ENCODE data around the gene GNB2. TPM values are rescaled to one million over a fixed set of nuclear protein-coding genes. Genes with fewer than 3 reads are reported as not detected.

Gene GNB2
- total RNA-seq, 2 experiments from 2014 or later = 221 TPM

DNA sequence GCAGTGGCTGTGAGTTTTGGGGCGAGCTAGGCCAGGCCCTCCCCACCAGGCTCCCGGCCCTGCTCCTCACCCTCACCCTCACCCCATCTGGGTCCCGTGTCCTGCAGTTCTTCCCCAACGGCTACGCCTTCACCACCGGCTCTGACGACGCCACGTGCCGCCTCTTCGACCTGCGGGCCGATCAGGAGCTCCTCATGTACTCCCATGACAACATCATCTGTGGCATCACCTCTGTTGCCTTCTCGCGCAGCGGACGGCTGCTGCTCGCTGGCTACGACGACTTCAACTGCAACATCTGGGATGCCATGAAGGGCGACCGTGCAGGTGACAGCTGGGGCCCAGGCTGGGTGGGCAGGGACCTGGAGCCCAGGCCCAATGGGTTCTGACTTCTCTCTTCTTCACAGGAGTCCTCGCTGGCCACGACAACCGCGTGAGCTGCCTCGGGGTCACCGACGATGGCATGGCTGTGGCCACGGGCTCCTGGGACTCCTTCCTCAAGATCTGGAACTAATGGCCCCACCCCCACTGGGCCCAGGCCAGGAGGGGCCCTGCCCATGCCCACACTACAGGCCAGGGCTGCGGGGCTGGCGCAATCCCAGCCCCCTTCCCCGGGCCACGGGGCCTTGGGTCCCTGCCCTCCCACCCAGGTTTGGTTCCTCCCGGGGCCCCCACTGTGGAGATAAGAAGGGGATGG lies 4.9 kb downstream of the GNB2 start:
- intact Hi-C loops (cut with micrococcal nuclease) = loop anchor here (5.0 kb wide), 2 partner anchors 51 to 201 kb away; partner anchors contain the start of gene TSC22D4
- Mint-ChIP-seq H3K27me3 (ENCODE audit: low read depth) (no peaks in the 10 kb centered on the region), H3K27ac (peak overlapping the region; percentile 62), H3K9me3 (no peaks in the 10 kb centered on the region), H3K36me3 (ENCODE audit: low read depth) (peaks cover 19% of the 10 kb centered on the region), H3K4me1 (ENCODE audit: low read depth) (peaks cover 25% of the 10 kb centered on the region), H3K4me3 (no peak overlapping the region)
- DNase-seq = no peak
- CTCF ChIA-PET = interaction anchor here (1.2 to 4.4 kb wide), 2 partner anchors 13 to 27 kb away, joined by 6 to 43 read pairs; partner anchors contain the start of gene POP7

GRCh38 chr7:100679129-100679926 lies 5.8 kb downstream of the GNB2 start:
- H3K9me3 Mint-ChIP-seq = no peaks in the 10 kb centered on the region
- H3K27me3 Mint-ChIP-seq (ENCODE audit: low read depth) = no peaks in the 10 kb centered on the region
- peaks cover 25% of the 10 kb centered on the region for H3K4me1 Mint-ChIP-seq (ENCODE audit: low read depth)
- no peak overlapping the region for H3K4me3 Mint-ChIP-seq
- no peak for DNase-seq
- CTCF ChIA-PET = interaction anchor here (4.4 kb wide), 1 partner anchor 12 kb away, joined by 43 read pairs; no protein-coding TSS in a partner anchor
- intact Hi-C loops (cut with micrococcal nuclease) = loop anchor here (5.0 kb wide), 2 partner anchors 52 to 202 kb away; partner anchors contain the start of gene TSC22D4
- peak overlapping the region; percentile 39 for H3K27ac Mint-ChIP-seq
- peaks cover 17% of the 10 kb centered on the region for H3K36me3 Mint-ChIP-seq (ENCODE audit: low read depth)

DNA sequence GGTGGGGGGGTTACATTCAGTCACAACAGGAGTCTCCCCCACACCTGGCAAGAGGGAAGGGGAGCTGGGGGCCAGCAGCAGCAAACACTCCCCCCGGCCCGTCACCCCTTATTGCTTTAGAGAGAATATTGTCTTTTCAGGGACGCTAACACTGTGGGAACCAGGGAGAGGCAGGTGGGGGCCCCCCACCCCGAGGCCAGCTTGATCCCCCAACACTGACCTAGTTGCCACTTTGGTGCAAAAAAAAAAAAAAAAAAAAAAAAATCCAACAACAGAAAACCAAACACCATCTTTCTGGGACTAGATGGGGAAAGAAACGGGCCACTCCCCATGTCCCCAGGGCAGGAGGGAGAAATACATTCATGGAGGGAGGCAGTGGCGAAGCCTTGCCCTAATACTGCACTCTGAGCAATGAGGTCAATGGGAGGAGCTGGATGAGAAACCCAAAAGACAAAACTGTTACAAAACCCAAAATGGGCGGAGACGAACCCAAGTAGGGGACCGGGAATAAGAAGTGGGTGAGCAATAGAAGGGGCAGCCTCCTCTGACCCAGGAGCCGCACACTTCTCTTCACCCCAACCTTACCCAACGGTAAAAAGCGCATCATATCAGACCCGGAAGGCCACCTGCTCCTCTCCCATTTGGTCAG lies 6.5 kb downstream of the GNB2 start:
- Mint-ChIP-seq H3K36me3 (ENCODE audit: low read depth) (peaks cover 16% of the 10 kb centered on the region), H3K27ac (peak overlapping the region; percentile 50), H3K9me3 (no peaks in the 10 kb centered on the region), H3K4me1 (ENCODE audit: low read depth) (peaks cover 25% of the 10 kb centered on the region), H3K4me3 (no peak overlapping the region), H3K27me3 (ENCODE audit: low read depth) (no peaks in the 10 kb centered on the region)
- intact Hi-C loops (cut with micrococcal nuclease) = loop anchor here (5.0 kb wide), 2 partner anchors 53 to 203 kb away; partner anchors contain the start of gene TSC22D4
- CTCF ChIA-PET = interaction anchor here (0.7 to 4.4 kb wide), 3 partner anchors 12 to 46 kb away, joined by 3 to 43 read pairs (median 4); partner anchors contain the start of gene POP7
- DNase-seq = no peak

GRCh38 chr7:100680576-100681271 lies 7.2 kb downstream of the GNB2 start:
- Mint-ChIP-seq H3K27me3 (ENCODE audit: low read depth) (no peaks in the 10 kb centered on the region), H3K4me3 (no peak overlapping the region), H3K9me3 (no peaks in the 10 kb centered on the region), H3K36me3 (ENCODE audit: low read depth) (peaks cover 22% of the 10 kb centered on the region), H3K27ac (no peak overlapping the region), H3K4me1 (ENCODE audit: low read depth) (peaks cover 25% of the 10 kb centered on the region)
- no peak for DNase-seq
- intact Hi-C loops (cut with micrococcal nuclease) = no loop called here
- CTCF ChIA-PET = interaction anchor here (0.5 to 4.4 kb wide), 5 partner anchors 8 to 146 kb away, joined by 3 to 43 read pairs (median 4); partner anchors contain the start of gene POP7

DNA sequence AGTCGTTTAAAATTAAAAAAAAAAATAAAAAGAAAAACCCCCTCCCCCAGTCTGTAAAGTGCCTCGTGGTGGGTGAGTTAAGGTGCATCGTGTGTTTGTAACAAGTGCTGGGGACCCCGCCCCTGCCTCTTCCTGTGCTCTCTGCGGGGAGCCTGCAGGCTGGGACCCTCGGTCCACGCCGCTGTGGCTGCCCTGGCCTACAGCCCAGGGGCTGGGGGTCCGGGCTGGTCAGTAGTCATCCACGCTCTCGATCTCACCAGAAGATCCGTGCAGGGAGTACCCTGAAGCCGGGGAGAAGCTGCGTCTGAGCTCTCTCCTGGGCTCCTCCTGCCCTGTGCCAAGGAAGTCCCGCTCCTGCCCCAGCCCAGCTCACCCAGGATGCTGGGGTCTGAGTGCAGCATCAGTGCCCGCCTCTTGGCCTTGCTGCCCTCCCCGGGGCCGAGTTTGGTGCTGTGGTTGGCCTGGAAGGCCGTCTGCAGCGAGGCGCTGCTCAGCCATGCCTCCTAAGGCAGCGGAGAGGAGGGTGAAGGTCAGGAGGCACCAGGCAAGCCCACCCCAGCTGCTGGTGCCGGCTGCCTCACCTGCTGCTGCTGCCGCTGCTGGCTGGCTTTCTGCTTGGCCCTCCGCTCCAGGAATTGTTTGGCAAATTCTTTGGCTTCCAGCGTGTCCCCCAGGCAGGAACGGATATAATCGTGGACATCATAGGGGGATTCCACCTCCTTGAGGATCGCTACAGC lies 8.1 kb downstream of the GNB2 start:
- no peaks in the 10 kb centered on the region for H3K9me3 Mint-ChIP-seq

DNA sequence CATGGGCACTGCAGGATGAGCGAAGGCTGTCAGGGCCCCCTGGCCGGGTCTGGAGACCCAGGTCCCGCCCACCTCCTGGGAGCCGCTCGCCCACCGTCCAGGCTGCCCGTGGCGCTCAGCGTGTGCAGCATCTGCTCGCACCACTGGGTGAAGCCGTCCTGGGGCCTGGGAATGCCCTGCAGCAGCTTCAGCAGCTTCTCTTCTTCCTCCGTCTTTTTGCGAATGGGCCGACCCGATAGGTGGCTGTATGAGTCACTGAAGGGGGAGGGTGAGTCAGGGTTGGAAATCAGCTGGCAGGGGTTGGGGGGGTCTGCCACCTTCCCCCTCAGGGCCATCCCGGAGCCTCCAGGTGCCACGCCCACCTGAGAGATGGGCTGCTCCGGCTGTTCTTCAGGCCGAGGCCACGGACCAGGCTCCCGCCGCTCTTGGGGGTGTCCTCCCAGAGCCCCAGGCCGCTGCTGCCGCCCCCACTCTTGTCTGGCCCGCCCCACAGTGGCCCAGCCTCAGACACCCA lies 8.7 kb downstream of the GNB2 start:
- Mint-ChIP-seq H3K36me3 (ENCODE audit: low read depth) (peaks cover 18% of the 10 kb centered on the region), H3K9me3 (no peaks in the 10 kb centered on the region), H3K27ac (no peak overlapping the region), H3K27me3 (ENCODE audit: low read depth) (no peaks in the 10 kb centered on the region), H3K4me1 (ENCODE audit: low read depth) (peaks cover 16% of the 10 kb centered on the region), H3K4me3 (no peak overlapping the region)
- intact Hi-C loops (cut with micrococcal nuclease) = loop anchor here (1.0 kb wide), 1 partner anchor 8 kb away; no protein-coding TSS in a partner anchor
- CTCF ChIA-PET = interaction anchor here (1.2 to 4.4 kb wide), 4 partner anchors 9 to 49 kb away, joined by 4 to 43 read pairs (median 14); partner anchors contain the start of genes GIGYF1 and POP7
- DNase-seq = no peak

More for the DNA sequence above, 8.1 kb downstream of the GNB2 start:
- CTCF ChIA-PET = interaction anchor here (0.5 to 4.4 kb wide), 3 partner anchors 7 to 24 kb away, joined by 3 to 43 read pairs (median 10); partner anchors contain the start of gene POP7
- Mint-ChIP-seq H3K4me1 (ENCODE audit: low read depth) (peaks cover 20% of the 10 kb centered on the region), H3K4me3 (no peak overlapping the region), H3K36me3 (ENCODE audit: low read depth) (peaks cover 18% of the 10 kb centered on the region), H3K27ac (no peak overlapping the region), H3K27me3 (ENCODE audit: low read depth) (no peaks in the 10 kb centered on the region)
- no peak for DNase-seq
- intact Hi-C loops (cut with micrococcal nuclease) = loop anchor here (1.0 kb wide), 1 partner anchor 7 kb away; no protein-coding TSS in a partner anchor

DNA sequence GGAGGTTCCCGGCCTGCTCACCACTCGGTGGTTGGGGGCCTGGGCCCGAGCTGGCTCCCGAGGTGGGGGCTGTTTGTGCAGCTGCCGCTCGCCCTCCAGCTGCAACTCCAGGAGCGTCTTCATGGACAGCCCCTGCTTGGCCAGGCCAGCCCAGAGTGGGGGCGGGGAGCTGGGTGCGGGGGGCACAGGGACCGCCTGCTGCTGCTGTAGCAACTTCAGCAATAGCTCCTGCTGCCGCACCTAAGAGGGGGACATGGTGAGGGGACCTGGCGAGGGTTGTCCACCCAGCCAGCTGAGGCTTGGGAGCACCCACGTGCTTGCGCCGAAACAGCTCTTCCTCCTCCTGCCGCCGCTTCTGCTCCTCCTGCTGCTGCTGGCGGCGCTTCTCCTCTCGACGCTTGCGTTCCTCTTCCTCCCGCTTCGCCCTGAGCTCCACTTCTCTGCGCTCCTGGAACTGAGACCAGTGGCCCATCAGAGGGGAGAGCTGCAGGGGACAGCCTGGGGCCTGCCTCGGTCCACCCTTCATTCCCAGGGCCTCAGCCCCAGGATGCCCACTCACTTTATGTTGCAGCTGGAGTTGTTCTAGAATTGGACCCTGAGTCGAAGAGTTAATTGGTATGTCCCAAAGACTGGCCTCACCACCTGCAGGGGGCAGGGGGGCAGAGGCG lies 9.6 kb downstream of the GNB2 start:
- H3K9me3 Mint-ChIP-seq = no peaks in the 10 kb centered on the region
- H3K4me1 Mint-ChIP-seq (ENCODE audit: low read depth) = peaks cover 17% of the 10 kb centered on the region
- no peak for DNase-seq
- CTCF ChIA-PET = interaction anchor here (0.6 to 3.0 kb wide), 5 partner anchors 9 to 75 kb away, joined by 3 to 17 read pairs (median 4); partner anchors contain the start of genes GIGYF1 and POP7
- intact Hi-C loops (cut with micrococcal nuclease) = loop anchor here (1.0 kb wide), 1 partner anchor 9 kb away; no protein-coding TSS in a partner anchor
- no peak overlapping the region for H3K27ac Mint-ChIP-seq
- H3K27me3 Mint-ChIP-seq (ENCODE audit: low read depth) = no peaks in the 10 kb centered on the region
- no peak overlapping the region for H3K4me3 Mint-ChIP-seq
- H3K36me3 Mint-ChIP-seq (ENCODE audit: low read depth) = peaks cover 14% of the 10 kb centered on the region

DNA sequence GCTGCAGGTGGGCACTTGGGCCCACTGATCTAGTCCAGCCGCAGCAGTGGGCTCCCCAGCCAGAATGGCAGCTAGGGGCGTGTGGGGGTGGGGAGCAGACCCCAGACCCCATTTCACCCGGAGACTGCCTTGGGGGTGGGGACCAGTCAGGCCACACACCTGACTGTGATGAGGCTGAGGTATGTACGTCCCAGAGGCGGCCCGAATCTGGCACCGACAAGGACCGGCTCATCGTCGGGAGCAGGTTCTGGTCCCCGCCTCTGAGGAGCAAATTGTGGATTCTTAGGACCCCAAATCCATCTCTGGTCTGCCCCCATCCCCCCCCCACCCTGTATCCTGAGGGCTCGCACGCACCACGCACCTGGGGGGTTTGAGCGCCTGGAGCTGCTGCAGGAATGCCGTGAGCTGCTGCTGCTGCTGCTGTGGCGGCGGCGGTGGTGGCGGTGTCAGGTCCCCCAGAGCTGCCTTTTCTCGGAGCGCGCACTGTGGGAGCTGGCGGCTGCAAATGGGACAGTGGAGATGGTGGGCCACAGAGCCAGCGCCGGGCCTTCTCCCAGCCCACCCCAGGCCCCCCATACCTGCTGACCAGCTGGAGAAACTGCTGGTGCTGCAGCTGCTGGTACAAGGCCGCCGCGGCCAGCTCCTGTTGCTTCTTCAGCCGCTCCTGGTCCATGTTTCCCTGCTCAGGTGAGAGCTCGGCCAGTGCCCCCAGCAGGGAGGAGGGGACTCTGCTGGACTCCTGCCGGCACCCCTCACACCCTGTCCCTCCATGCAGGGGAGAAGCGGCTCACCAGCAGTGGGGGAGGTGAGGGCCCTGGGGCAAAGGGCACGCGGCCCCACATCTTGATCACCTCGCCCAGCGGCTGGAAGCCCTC lies 10.4 kb downstream of the GNB2 start:
- Mint-ChIP-seq H3K4me3 (no peak overlapping the region), H3K36me3 (ENCODE audit: low read depth) (peaks cover 10% of the 10 kb centered on the region), H3K9me3 (no peaks in the 10 kb centered on the region), H3K27ac (no peak overlapping the region), H3K27me3 (ENCODE audit: low read depth) (no peaks in the 10 kb centered on the region), H3K4me1 (ENCODE audit: low read depth) (peaks cover 19% of the 10 kb centered on the region)
- intact Hi-C loops (cut with micrococcal nuclease) = no loop called here
- CTCF ChIA-PET = interaction anchor here (0.6 to 3.0 kb wide), 3 partner anchors 9 to 54 kb away, joined by 3 to 17 read pairs (median 10); partner anchors contain the start of genes GIGYF1 and POP7
- DNase-seq = no peak

GRCh38 chr7:100684534-100685042 lies 11.0 kb downstream of the GNB2 start:
- DNase-seq = no peak
- CTCF ChIA-PET = interaction anchor here (0.7 to 3.0 kb wide), 2 partner anchors 8 to 21 kb away, joined by 4 to 17 read pairs; partner anchors contain the start of genes GIGYF1 and POP7
- H3K4me3 Mint-ChIP-seq = no peak overlapping the region
- peaks cover 23% of the 10 kb centered on the region for H3K4me1 Mint-ChIP-seq (ENCODE audit: low read depth)
- no peaks in the 10 kb centered on the region for H3K27me3 Mint-ChIP-seq (ENCODE audit: low read depth)
- peaks cover 10% of the 10 kb centered on the region for H3K36me3 Mint-ChIP-seq (ENCODE audit: low read depth)
- intact Hi-C loops (cut with micrococcal nuclease) = no loop called here
- H3K9me3 Mint-ChIP-seq = no peaks in the 10 kb centered on the region
- H3K27ac Mint-ChIP-seq = no peak overlapping the region

Data from activated naive CD4-positive, alpha-beta T cell treated with anti-CD3 and anti-CD28 coated beads for 36 hours (primary cell).